Neural cell (in vitro differentiated cells): ENCODE measurements around the gene PTPRK.

Experiments used
- EP300 ChIP-seq: fragments of 450-650 bp; conservative IDR thresholded peaks from 2 replicates; pipeline ENCODE4 v1.6.1; 2014; ENCODE audit warnings: antibody characterized with exemption, mild to moderate bottlenecking, moderate library complexity; ENCODE audit not compliant: poor library complexity, severe bottlenecking
- EZH2 ChIP-seq: fragments of 200-600, 300-800 bp; shearing (Covaris generic), sonication (generic); IDR thresholded peaks from 2 replicates; pipeline ENCODE4 v1.6.1; 2014; ENCODE audit warnings: antibody characterized with exemption, low read length, borderline replicate concordance, mild to moderate bottlenecking; ENCODE audit not compliant: insufficient read depth, poor library complexity, severe bottlenecking
- POLR2AphosphoS5 ChIP-seq: IDR thresholded peaks from 2 replicates; pipeline ENCODE4 v1.6.1; 2012
- RAD21 ChIP-seq: fragments of 450-650 bp; conservative IDR thresholded peaks from 2 replicates; pipeline ENCODE4 v1.6.1; 2014; ENCODE audit warnings: antibody characterized with exemption, mild to moderate bottlenecking, moderate library complexity
- SMC3 ChIP-seq: fragments of 450-650 bp; conservative IDR thresholded peaks from 2 replicates; pipeline ENCODE4 v1.6.1; 2014; ENCODE audit warnings: antibody characterized with exemption, mild to moderate bottlenecking, moderate library complexity; ENCODE audit not compliant: poor library complexity
- TAF1 ChIP-seq: IDR thresholded peaks from 2 replicates; pipeline ENCODE4 v1.6.1; 2012; ENCODE audit warnings: low read depth
- TF ChIP-seq, protein P1 (sequence below): fragments of 450-650 bp; IDR thresholded peaks from 2 replicates; pipeline ENCODE4 v1.5.1; 2014; ENCODE audit warnings: antibody characterized with exemption, mild to moderate bottlenecking, moderate library complexity; ENCODE audit not compliant: poor library complexity, severe bottlenecking
- TF ChIP-seq, protein P2 (sequence below): IDR thresholded peaks from 2 replicates; pipeline ENCODE4 v1.6.1; 2012; ENCODE audit warnings: borderline replicate concordance

DNA sequence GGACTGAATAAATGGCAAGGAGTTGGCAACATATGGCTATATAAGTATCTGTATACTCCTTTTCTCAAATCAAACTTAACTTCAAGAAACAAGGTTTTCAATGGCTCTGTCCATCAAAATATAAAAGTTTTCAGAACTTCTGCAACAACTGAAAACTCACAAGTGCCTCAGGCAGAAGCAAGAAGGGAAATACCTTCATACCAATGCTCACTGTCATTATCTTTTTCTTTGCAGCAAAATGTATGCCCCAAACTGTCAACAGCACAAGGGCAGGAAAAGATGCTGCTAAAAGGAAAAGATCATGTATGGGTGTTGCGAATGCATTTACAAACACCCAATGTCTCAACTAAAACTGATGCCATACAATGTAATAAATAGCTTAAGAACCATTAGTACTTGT is 45.9 kb downstream of the PTPRK start:
- TF ChIP-seq, protein P1, sequence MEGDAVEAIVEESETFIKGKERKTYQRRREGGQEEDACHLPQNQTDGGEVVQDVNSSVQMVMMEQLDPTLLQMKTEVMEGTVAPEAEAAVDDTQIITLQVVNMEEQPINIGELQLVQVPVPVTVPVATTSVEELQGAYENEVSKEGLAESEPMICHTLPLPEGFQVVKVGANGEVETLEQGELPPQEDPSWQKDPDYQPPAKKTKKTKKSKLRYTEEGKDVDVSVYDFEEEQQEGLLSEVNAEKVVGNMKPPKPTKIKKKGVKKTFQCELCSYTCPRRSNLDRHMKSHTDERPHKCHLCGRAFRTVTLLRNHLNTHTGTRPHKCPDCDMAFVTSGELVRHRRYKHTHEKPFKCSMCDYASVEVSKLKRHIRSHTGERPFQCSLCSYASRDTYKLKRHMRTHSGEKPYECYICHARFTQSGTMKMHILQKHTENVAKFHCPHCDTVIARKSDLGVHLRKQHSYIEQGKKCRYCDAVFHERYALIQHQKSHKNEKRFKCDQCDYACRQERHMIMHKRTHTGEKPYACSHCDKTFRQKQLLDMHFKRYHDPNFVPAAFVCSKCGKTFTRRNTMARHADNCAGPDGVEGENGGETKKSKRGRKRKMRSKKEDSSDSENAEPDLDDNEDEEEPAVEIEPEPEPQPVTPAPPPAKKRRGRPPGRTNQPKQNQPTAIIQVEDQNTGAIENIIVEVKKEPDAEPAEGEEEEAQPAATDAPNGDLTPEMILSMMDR = no peak
- TF ChIP-seq RAD21 = no peak
- no peak for TF ChIP-seq POLR2AphosphoS5
- TF ChIP-seq TAF1 = no peak
- no peak for TF ChIP-seq EZH2
- TF ChIP-seq EP300 = no peak
- TF ChIP-seq SMC3 = no peak
- TF ChIP-seq, protein P2, sequence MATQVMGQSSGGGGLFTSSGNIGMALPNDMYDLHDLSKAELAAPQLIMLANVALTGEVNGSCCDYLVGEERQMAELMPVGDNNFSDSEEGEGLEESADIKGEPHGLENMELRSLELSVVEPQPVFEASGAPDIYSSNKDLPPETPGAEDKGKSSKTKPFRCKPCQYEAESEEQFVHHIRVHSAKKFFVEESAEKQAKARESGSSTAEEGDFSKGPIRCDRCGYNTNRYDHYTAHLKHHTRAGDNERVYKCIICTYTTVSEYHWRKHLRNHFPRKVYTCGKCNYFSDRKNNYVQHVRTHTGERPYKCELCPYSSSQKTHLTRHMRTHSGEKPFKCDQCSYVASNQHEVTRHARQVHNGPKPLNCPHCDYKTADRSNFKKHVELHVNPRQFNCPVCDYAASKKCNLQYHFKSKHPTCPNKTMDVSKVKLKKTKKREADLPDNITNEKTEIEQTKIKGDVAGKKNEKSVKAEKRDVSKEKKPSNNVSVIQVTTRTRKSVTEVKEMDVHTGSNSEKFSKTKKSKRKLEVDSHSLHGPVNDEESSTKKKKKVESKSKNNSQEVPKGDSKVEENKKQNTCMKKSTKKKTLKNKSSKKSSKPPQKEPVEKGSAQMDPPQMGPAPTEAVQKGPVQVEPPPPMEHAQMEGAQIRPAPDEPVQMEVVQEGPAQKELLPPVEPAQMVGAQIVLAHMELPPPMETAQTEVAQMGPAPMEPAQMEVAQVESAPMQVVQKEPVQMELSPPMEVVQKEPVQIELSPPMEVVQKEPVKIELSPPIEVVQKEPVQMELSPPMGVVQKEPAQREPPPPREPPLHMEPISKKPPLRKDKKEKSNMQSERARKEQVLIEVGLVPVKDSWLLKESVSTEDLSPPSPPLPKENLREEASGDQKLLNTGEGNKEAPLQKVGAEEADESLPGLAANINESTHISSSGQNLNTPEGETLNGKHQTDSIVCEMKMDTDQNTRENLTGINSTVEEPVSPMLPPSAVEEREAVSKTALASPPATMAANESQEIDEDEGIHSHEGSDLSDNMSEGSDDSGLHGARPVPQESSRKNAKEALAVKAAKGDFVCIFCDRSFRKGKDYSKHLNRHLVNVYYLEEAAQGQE = no peak
